ENCODE data around the gene PNPLA5.

Gene PNPLA5

DNA sequence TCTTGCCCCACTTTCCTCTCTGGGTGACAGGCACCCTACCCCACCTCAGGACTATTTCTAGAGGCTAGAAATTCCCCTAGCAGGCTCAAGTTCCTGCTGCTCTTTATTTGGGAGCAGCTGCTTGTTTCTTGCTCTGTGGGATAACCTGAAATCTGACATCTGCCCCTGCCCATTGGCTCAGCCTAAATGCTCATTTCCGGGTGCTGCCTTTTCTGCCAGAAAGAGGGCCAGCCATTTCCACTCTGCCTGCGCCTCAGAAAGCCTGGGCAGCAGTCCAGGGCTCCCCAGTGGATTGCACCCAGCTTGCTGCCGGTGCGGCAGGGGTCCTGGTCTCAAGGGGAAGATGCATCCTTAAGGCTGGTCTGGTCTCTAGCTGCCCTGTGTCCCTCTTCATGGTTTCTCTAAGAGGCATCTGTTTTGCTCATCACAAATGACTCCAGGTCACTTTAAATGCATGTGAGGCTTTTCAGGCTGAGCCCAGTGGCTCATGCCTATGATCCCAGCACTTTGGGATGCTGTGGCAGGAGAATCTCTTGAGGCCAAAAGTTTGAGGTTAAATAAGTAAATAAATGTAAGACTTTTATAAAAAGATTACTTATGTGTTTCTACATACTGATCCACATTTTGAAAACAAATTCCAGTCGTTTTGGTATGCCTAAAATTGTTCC lies 10.3 kb upstream of the PNPLA5 start:
- DNase-seq (ENCODE audit: low read depth, low spot score): peak; percentile 76

GRCh38 chr22:43900206-43900605 lies 8.4 kb upstream of the PNPLA5 start:
- no peak for DNase-seq (ENCODE audit: low read depth, low spot score)

- DNase-seq (ENCODE audit: low read depth, low spot score): no peak
These were observed 6.0 kb upstream of the PNPLA5 start for GRCh38 chr22:43897751-43898261.

DNA sequence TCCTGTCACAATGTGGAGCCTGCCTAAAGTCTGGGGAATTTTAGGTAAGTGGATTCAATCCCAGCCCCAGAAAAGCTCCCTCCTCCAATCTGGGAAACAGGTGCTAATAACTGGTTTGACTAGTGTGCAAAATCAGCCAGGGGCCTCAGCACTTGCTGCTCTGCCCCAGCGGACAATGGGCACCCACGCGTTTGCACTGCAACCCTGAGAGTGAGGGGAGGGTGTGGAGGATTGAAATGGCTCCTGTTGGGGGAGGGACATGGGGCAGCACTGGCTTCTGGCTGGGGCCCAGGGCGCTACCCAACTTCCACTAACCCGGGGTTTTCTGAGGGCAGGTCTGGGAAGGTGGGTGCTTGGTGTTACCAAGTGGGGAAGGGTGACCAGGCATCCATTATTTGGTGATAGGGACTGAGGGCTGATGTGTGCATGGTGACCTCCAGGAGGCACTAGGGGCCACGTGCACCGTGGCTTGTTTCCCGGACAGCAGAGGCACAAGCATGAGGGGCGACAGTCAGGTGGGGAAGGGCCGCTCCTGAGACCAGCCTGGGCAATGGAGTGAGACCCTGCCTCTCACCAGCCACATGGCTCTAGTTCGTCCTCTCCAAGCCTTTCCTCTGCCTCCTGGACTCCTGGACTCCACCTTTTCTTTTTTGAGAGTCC lies 4.3 kb upstream of the PNPLA5 start:
- DNase-seq (ENCODE audit: low read depth, low spot score): no peak

GRCh38 chr22:43894122-43894521 lies 2.3 kb upstream of the PNPLA5 start:
- no peak for DNase-seq (ENCODE audit: low read depth, low spot score)

DNA sequence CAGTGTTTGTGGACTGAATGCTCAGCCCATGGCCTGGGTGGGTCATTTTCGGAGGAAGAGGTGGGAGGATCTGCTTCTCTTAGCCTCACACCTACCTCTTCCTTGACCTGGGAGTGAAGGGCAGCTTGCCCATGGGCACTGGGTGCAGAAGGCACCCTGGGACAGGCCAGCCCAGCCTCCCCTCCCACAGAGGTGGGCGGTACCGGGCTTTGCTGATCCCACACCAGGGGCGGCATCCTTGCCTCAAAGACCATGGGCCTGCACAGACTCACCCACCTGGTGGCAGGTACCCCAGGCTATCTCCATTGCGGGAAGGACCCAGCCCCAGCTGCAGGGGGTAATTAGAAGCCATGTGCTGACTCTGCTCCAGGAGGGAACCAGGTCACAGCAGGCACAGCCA lies 1.5 kb upstream of the PNPLA5 start:
- no peak for DNase-seq (ENCODE audit: low read depth, low spot score)

- no peak for DNase-seq (ENCODE audit: low read depth, low spot score)
These were observed 526 bp upstream of the PNPLA5 start for GRCh38 chr22:43892183-43892894.

GRCh38 chr22:43890901-43891331 lies 897 bp downstream of the PNPLA5 start:
- no peak for DNase-seq (ENCODE audit: low read depth, low spot score)

DNA sequence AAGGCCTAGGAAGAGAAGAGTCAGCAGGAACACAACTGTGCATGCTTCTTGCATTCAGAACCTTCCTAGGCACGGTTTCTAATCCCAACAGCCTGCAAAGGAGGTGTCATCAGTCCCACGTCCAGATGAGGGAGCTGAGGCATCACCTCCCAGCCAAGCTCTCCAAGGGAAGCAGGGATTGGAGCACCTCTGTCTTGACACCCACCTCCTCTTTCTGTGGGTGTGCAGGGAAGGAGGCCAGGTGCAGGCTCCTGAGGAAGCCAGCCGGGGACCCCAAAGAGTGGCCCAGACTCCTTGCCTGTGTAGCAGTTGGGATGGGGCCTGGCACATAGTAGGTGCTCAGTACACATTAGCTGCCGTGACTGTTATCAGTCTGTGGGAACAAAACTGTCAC lies 2.0 kb downstream of the PNPLA5 start:
- DNase-seq (ENCODE audit: low read depth, low spot score): no peak

- no peak for DNase-seq (ENCODE audit: low read depth, low spot score)
These were observed 2.5 kb downstream of the PNPLA5 start for GRCh38 chr22:43889201-43889859.

DNA sequence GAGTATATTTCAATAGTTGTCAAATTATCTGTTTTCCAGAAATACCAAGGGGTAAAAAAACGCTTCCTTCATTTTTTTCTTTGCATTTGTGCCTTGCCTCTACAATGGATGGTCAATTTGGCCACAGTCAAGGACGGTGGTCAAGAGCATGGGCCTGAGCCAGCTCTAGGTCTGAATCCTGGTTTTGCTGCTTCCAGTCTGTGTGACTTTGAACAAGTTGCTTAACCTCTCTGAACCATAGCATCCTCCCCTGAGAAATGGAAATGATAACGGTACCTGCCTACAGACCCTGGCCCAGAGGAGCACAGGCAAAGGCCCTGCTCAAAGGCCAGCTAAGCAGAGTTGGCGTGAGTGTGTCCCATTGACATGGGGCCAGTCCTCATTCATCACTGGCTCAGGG lies 3.1 kb downstream of the PNPLA5 start:
- DNase-seq (ENCODE audit: low read depth, low spot score): no peak

DNA sequence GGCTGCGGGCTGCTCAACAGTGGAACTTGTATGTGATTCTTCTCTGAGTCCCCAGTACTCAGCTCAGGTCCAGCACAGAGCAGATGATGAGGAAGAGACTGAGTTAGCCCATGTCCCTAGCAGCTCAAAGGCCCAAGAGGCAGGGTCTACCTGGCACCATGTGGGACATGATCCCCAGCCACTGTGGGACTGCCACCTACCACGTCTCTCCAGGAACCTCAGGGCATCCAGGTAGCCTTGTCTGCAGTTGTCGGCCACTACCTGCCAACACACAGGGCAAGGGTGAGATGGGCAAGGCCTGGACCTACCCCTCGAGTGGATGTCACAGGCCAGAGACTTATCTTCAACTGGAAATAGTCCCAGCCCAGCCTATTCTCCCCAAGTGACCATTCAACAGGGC lies 4.4 kb downstream of the PNPLA5 start:
- DNase-seq (ENCODE audit: low read depth, low spot score): no peak

- DNase-seq (ENCODE audit: low read depth, low spot score): no peak
These were observed 5.6 kb downstream of the PNPLA5 start for GRCh38 chr22:43886231-43886630.

DNA sequence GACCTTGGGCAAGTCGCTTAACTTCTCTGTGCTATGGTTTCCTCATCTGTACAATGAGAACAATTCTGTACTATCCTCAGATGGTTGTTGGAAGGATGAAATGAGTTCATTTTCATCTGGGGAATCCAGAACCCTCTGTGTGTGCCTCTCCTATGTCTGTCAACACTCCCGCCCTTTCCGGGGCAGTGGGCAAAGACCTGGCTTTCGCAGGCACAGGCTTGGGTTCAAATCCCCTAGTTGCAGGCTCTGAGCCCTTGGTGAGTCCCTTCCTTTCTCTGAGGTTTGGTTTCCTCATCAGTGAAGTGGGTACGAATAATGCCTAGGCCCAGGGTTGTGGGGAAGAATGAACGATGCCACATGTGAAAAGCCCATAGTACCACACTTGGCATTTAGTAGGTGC lies 6.0 kb downstream of the PNPLA5 start:
- DNase-seq (ENCODE audit: low read depth, low spot score): no peak

GRCh38 chr22:43885319-43885671 lies 6.5 kb downstream of the PNPLA5 start:
- DNase-seq (ENCODE audit: low read depth, low spot score): no peak

- no peak for DNase-seq (ENCODE audit: low read depth, low spot score)
These were observed 7.1 kb downstream of the PNPLA5 start for GRCh38 chr22:43884600-43885318.

DNA sequence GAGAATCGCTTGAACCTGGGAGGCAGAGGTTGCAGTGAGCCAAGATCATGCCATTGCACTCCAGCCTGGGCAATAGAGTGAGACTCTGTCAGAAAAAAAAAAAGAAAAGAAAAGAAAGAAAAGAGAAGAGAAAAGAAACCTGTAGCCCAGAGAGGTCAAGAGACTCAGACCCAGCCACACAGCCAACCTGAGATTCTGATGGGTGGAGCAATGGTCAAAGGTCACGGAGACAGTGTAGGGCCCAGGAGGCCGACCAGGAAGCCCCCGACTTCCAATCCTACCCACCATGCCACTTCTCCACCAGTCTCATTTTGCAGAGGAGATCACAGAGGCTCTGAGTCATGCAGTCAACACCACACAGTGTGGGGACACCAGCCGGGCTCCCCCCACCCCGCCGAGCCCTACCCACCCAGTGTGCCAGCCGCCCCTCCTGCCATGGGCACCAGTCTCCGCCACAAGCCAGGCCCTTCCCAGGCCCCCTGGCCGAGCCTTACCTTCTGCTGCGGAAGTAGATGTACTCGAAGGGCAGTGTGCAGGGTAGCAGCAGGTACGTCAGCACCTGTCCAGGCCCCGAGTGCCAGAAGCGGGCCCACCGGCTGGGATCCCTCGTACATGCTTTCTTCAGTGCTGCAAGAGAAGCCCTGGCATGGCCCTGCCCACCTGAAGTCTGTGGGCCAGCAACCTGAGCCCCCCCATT lies 7.9 kb downstream of the PNPLA5 start:
- no peak for DNase-seq (ENCODE audit: low read depth, low spot score)

- no peak for DNase-seq (ENCODE audit: low read depth, low spot score)
These were observed 8.7 kb downstream of the PNPLA5 start for GRCh38 chr22:43883012-43883661.

DNA sequence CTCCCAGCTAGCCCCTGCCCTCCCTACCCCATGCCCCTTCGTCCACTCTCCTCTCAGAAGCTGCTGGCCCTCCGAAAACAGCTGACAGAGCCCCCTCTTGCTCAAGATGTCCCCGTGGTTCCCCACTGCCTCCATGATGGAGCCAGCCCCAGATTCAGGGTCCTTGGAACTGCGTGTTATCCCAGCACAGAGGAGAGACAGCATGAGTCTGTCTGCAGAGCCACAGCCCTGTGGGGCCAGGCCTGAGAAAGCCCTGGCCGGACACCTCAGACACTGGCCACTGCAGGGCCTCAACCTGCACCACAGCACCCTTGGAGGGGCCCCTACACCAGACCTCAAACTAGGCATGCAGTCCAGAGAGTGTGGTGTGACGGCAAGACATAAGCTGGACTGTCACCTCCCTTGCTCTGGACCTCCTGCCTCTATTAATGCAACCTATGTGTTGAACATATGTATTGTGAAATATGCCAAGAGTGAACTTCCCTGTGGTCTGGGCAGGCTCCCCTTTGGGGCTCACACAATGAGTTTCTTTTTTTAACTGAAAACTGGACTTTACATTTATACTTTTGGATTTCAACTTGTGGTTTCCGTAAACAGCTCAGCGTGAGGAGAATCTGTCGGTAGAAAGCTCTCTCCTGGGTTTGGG lies 9.6 kb downstream of the PNPLA5 start:
- DNase-seq (ENCODE audit: low read depth, low spot score): no peak

Data from smooth muscle cell of the brain vasculature (primary cell).